Erythroblast (primary cell): Measurements from ENCODE around the gene RRP36.

Experiments
- DNase-seq, 2 experiments: peaks; one replicate each; lab custom pipeline; 2025; lab: John Stamatoyannopoulos, UW
- GATA1 ChIP-seq: IDR thresholded peaks from 2 replicates; pipeline ENCODE4 v1.6.1; 2011; ENCODE audit warnings: low read depth, mild to moderate bottlenecking, control low read depth, low read length, moderate library complexity
- POLR2A ChIP-seq: IDR thresholded peaks from 2 replicates; pipeline ENCODE4 v1.6.1; 2011; ENCODE audit warnings: mild to moderate bottlenecking, low read length

The RRP36 gene

DNA sequence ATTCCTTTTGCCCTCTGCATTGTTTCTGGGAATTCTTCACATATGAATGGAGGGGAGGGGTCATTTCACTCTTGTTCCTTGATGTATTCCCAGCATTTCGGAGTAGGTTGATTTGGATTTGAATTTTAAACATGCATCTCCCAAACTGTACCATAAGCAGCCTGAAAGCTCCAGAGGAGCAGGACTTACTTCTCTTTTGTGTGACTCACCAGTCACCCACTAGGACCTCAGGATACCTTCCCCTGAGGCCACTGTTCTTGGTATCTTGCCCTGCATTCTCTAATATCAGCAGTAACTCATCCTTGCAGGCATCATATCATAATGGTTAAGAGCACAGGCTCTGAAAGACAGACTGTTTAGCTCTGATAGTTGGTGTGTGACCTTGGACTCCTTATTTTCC lies 37.1 kb downstream of the RRP36 start:
- TF ChIP-seq GATA1: no peak
- no peak for TF ChIP-seq POLR2A
- DNase-seq: peak; percentile 71 to 89

DNA sequence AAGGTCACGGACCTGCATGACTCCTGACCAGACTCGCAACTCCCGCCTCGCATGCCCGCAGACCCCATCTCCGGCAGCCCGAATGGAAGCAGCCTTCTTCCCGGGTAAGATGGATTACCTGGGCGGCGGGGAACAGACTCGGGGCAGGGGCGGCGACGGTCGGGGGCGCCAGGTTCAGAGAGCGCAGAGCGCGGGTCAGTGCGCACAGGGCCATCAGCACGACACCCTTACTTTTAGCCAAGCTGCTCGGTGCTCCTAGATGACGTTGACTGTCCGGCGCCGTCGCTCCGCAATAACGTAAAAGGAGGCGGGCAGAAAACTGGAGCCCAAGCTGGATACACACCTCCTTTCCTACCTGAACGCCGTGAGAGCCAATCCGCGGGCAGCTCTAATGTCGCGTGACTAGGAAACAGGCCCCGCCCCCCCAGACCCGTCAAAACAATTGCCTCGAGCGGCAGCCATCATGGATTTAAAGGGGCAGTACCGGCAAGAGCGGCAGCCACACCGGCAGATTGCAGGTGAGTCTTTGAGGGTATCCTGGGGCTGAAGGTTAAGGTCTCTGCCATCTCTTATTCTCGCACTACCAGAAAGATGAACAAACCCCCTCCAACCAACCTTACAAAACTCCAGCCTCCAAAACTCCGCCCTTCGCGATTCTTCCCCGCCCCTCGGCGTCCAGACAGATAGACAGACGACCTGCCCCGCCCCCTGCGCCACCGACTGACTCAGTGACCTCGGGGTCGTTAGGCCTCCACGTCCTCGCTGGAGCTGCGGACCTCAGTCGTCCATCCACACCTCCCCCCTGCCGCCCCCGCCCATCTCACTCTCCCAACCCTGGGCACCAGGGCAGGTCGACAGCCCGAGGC lies 38.0 kb downstream of the RRP36 start, which contains the start of the genes KLC4 and MRPL2:
KLC4 (plus strand) TSS at position 464 of the 866 bp plus-strand sequence. CDS start 1,705 bp downstream, outside the sequence.
MRPL2 (minus strand) TSS at position 267 of the 866 bp plus-strand sequence; CDS start at position 214, 53 bp downstream.
- TF ChIP-seq GATA1 (no peak), POLR2A (peak; percentile 85)
- peak; percentile 100 for DNase-seq

DNA sequence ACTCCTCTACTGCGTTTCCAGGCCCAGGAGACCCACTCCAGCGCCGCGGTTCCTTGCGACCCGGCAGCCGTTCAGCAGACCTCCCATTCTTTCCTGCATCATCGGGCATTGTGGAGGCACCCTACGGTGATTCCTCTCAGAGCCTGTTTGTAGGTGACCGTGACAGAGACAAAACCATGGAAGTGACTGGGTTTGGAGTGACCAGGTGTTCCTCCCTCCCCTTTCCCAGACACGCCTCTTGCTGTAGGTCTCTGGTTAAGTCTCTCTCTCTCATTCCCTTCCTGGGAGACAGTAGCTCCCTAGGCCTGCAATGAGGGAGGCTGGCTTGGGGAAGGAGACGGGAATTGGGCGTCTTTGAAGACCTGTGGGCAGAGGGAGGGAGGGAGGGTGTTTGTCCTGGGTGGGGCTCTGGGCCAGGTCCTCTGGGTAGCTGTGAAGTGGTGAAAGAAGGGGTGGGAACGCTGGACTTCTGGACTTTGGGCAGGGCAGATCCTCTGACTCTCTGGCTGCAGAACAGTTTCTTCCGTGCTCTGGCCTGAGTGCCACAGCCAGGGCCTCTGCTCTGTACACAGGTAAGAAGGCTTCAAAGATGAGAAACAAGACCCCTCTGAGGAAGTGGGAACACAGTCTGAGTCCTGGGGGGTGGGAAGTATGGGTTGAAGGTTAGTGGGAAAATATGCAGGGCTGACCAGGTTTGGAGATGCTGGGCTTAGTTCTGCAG lies 38.8 kb downstream of the RRP36 start:
- TF ChIP-seq GATA1 (no peak), POLR2A (no peak)
- DNase-seq: peak; percentile 33 to 55

DNA sequence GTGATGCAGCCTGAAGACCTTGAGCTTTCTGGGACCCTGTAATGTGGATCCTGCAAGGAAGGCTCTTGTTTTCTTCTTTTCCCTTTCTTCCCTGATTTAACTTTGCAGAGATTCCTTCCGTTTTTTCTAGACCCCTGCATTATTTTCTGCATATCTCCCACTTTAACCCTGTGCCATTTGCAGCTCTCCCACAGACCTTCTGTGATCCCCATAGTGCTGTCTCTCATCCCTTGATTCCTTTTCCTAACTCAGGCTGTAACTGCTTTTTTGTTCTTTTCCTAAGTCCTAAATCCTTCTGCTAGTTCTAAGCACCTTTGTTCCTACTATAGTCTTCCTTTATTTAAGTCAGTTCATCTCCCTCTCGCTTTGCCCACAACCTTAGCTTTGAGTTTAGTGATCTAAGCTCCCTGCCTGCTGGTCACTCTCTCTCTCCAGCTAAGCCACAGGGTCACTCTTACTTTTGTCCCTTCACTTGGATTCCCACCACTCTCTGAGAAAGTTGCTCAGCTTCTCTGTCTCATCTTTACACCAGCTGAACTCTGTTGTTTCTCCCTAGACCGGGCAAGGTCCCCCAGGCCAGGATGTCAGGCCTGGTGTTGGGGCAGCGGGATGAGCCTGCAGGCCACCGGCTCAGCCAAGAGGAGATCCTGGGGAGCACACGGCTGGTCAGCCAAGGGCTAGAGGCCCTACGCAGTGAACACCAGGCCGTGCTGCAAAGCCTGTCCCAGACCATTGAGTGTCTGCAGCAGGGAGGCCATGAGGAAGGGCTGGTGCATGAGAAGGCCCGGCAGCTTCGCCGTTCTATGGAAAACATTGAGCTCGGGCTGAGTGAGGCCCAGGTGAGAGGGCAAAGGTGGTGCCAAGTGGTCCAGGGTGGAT lies 39.6 kb downstream of the RRP36 start:
- TF ChIP-seq POLR2A: no peak
- TF ChIP-seq GATA1: no peak
- no peak for DNase-seq

DNA sequence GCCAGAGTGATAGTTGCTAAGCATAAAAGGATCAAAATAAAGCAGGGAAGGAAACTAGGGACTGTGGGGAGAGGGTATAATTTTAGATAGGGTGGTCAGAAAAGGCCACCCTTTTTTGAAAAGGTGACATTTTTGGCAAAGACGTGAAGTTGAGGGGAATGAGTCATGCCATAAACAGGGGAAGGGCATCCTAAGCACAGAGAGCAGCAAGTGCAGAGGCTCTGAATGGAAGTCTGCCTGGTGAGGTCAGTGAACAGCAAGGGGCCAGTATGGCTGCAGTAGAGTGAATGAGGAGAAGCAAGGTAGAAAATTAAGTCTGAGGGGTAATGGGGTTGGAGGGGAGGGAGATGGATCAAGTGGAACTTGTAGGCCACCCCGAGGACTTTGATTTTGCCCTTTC lies 40.4 kb downstream of the RRP36 start:
- TF ChIP-seq GATA1 (no peak), POLR2A (no peak)
- no peak for DNase-seq

DNA sequence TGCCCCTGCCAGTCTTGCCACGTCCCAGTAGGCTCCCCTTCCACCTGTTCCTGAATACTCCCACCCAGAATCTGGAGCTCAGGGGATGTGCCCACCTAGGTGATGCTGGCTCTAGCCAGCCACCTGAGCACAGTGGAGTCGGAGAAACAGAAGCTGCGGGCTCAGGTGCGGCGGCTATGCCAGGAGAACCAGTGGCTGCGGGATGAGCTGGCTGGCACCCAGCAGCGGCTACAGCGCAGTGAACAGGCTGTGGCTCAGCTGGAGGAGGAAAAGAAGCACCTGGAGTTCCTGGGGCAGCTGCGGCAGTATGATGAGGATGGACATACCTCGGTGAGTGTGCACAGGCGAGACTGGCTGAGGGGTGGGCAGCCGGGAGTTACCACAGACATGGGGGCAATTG lies 41.4 kb downstream of the RRP36 start:
- DNase-seq: no peak
- TF ChIP-seq GATA1 (no peak), POLR2A (no peak)

DNA sequence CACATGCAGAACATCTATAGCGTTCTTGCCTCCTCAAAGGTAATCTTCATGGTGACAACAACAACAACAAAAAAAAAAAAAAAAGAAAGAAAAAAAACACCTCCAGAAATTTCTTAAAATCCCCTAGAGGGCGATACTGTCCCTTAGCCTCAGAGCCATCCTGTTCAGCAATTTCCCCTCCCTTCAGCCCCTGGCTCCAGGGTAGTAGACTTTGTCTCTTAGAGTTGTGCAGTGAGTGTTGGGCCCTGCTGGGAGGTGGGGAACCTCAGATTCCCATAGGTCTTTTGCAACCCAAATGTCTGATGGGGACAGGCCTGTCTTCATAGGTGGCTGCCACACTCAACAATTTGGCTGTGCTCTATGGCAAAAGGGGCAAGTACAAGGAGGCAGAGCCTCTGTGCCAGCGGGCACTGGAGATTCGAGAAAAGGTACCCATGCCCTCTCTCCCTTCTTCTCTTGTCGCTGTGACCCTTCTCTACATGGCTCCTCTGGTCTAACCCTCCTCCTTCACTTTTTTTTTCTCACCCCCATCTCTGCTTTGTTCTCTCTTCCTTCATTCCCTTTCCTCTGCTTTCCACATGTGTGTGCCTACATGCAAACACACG lies 48.7 kb downstream of the RRP36 start:
- peak; percentile 64 to 72 for DNase-seq
- TF ChIP-seq GATA1 (no peak), POLR2A (no peak)

DNA sequence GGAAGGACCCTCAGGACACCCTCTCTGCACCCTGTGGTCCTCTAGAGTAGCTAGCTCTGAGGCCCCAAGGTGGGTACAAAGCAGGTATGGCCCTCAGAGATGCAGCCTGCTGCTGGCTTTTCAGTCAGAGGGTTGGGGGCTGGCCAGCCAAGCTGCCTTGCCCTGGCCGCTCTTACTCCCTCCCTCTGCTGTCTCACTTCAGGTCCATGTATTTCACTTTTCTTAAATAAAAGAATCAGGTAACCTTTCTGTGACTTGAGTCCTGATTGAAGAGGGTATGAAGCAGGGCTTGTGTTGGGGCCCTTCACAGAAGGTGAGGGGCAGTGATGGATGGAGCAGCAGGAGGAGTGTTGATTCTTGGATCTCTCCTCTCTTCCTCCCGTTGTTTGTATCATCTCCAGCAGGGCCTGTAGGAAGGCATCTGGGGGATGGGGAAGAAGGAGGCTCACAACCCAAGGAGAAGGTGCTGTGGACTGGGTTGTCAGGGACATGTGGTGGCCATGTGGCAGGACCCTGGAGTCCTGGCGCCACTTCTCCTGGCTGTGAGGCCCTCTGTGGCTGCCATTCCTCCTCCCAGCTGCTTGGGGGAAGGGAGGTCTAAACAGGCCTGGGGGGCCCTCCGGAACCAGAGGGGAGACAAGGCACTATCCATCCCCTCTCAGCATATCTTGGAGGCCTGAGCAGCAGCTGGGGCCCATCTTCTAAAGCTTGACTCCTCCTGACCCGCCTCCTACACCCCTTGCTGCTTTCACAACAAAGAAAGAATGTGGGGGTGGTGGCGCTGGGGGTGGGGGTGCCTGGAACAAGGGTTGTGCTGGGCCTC lies 53.6 kb downstream of the RRP36 start:
- no peak for DNase-seq
- TF ChIP-seq GATA1 (no peak), POLR2A (no peak)

DNA sequence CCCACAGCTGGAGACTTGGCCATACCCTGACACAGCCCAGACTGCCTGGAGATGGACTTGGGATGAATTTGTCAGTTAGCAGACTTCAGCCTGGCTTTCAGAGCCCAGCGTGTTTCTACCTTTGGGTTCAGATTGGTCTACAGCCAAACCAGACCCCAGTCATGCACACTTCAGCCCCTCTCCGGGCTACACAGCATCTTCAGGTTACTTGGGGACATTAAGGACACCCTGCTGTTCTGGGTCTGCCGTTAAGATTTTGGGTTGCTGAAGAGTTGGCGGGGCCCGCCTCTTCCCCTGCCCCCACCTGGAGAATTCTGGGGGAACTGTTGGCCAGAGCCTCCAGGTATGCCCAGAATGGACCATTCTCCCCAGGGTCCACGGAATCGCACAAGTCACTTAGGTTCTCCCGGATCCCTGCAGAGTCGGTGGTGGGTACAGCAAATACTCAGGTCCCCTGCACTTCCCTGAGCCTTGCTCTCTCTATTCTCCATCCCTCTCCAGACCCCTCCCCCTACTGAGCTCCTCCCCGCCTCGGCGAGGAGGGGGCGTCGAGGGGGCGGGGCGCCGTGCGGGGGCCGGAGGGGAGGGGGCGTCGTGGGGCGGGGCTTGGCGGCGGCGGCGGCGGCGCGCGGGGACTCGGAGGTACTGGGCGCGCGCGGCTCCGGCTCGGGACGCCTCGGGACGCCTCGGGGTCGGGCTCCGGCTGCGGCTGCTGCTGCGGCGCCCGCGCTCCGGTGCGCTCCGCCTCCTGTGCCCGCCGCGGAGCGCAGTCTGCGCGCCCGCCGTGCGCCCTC lies 54.4 kb downstream of the RRP36 start, which contains the start of gene PTK7:
PTK7 (plus strand) TSS at position 645 of the 794 bp plus-strand sequence. CDS start 175 bp downstream, outside the sequence.
- DNase-seq: no peak
- TF ChIP-seq POLR2A (no peak), GATA1 (no peak)

DNA sequence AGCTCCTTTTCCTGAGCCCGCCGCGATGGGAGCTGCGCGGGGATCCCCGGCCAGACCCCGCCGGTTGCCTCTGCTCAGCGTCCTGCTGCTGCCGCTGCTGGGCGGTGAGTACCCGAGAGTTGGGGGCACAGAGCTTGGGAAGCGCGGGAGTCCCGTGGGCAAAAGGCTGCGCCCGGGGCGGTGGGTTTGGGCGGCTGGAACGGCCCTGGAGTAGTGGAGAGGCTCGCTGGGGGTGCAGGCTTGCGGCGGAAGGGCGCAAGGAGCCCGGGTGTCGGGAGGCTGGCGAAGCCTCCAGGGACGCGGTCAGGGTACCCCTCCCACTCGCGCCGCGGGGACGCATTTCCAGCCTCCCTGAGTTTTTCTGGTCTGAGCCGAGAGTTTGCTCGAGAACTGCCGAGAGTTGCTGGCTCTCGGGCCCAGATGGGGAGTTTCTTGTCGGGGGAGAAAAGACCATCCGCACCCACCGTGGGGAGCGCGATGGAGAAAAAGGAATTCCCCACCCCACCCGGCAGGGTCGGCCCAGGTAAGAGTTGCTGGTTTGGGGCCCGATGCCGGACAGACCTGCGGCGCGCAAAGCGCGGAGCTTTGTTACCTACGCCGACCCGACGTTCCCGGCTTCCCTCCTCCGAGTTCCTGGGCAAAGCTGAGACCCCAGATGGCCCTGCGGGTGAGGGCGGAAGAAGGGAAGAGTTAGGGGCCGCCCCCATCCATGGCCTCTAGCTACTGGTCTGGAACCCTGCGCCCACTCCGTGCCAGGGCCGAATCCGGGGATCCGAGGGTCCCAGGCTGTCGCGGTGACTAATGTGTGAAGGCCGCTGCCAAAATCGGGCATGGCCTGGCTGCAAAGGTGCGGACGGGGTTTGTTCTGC lies 55.3 kb downstream of the RRP36 start:
- DNase-seq: peak; percentile 21 to 25
- TF ChIP-seq POLR2A: no peak
- no peak for TF ChIP-seq GATA1
